ENCODE results near the gene PCDHA1.
"Not testable (repeated sequence)": the region's sequence is repeated elsewhere in the genome, so short reads cannot be mapped to it uniquely, and the experiment has no call there.

Gene PCDHA1

DNA sequence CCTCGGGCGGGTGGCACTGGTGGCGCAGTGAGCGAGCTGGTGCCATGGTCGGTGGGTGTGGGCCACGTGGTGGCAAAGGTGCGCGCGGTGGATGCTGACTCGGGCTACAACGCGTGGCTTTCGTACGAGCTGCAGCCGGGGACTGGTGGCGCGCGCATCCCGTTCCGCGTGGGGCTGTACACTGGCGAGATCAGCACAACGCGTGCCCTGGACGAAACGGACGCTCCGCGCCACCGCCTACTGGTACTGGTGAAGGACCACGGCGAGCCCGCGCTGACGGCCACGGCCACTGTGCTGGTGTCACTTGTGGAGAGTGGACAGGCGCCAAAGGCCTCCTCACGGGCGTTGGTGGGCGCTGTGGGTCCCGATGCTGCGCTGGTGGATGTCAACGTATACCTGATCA, 22.9 kb downstream of the PCDHA1 start:
- DNase-seq = no peak

DNA sequence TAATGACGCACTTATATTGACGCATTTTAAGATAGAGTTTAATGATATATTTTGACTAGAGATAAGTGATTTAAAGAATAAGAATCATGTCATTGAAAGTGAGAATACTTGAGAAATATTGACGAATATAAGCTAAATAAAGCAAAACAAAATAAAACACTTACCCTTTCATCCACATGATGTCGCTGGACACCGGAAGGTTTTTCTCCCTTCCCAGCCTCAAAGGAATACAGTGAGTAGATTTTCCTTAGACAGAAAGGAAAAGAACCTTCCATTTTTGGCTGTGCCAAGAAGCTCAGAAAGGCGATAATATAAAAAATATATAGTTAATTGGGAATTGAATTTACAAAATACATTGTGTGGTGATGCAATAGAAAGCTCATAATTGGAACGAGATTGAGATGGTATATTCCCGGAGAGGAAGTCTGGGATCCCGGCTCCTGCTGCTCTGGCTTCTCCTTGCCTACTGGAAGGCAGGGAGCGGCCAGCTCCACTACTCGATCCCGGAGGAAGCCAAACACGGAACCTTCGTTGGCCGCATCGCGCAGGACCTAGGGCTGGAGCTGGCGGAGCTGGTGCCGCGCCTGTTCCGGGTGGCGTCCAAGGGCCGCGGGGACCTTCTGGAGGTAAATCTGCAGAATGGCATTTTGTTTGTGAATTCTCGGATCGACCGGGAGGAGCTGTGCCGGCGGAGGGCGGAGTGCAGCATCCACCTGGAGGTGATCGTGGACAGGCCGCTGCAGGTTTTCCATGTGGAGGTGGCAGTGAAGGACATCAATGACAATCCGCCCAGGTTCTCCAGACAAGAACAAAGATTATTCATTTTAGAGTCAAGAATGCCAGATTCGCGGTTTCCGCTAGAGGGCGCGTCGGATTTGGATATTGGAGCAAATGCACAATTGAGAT, 35.7 kb downstream of the PCDHA1 start, which contains the start of gene PCDHA5:
Gene PCDHA5, plus strand, starts transcription at position 239 of the 906 bp plus-strand sequence.
- no peak for DNase-seq

DNA sequence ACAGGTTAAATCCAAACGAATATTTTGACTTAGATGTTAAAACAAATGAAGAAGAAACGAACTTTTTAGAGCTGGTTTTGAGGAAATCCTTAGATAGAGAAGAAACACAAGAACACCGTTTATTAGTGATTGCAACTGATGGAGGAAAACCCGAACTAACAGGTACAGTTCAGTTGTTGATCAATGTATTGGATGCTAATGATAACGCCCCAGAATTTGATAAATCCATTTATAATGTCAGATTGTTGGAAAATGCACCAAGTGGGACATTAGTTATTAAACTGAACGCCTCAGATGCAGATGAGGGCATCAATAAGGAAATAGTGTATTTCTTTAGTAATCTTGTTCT, 36.3 kb downstream of the PCDHA1 start:
- no peak for DNase-seq

DNA sequence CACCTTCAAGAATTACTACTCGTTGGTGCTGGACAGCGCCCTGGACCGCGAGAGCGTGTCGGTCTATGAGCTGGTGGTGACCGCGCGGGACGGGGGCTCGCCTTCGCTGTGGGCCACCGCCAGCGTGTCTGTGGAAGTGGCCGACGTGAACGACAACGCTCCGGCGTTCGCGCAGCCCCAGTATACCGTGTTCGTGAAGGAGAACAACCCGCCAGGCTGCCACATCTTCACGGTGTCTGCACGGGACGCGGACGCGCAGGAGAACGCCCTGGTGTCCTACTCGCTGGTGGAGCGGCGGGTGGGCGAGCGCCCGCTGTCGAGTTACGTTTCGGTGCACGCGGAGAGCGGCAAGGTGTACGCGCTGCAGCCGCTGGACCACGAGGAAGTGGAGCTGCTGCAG, 37.0 kb downstream of the PCDHA1 start:
- DNase-seq = not testable (repeated sequence)

DNA sequence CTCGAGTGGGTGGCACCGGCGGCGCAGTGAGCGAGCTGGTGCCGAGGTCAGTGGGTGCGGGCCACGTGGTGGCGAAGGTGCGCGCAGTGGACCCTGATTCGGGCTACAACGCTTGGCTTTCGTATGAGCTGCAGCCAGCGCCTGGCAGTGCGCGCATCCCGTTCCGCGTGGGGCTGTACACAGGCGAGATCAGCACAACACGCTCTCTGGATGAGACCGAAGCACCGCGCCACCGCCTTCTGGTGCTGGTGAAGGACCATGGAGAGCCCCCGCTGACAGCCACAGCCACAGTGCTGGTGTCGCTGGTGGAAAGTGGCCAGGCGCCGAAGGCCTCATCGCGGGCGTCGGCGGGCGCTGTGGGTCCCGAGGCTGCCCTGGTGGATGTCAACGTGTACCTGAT, 37.5 kb downstream of the PCDHA1 start:
- no peak for DNase-seq

DNA sequence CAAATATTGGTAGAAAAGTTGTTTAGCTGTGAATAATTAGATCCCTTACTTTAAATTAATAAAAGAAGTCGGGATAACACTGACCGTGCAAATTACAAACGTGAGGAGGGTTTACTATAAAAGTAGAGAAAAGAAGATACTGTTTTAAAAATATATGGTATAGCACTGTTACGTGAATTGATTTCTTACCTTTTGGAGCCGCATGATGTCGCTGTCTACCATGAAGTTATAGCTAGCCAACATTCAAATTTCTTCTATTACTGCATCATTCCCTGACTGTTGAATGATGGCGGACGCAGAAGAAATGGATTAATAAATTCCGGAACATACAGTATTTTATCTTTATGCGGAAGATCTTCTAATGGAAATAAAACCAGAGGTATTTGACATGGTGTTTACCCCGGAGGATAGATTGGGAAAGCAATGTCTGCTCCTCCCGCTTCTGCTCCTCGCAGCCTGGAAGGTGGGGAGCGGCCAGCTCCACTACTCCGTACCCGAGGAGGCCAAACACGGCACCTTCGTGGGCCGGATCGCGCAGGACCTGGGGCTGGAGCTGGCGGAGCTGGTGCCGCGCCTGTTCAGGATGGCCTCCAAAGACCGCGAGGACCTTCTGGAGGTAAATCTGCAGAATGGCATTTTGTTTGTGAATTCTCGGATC, 41.9 kb downstream of the PCDHA1 start, which contains the start of gene PCDHA6:
Gene PCDHA6, plus strand, starts transcription at position 257 of the 658 bp plus-strand sequence. Its CDS starts 132 bp downstream, at position 389.
- DNase-seq = no peak

DNA sequence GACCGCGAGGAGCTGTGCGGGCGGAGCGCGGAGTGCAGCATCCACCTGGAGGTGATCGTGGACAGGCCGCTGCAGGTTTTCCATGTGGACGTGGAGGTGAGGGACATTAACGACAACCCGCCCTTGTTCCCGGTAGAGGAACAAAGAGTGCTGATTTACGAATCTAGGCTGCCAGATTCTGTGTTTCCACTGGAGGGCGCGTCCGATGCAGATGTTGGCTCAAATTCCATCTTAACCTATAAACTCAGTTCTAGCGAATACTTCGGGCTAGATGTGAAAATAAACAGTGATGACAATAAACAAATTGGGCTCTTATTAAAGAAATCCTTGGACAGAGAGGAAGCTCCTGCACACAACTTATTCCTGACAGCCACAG, 42.4 kb downstream of the PCDHA1 start:
- DNase-seq = no peak

DNA sequence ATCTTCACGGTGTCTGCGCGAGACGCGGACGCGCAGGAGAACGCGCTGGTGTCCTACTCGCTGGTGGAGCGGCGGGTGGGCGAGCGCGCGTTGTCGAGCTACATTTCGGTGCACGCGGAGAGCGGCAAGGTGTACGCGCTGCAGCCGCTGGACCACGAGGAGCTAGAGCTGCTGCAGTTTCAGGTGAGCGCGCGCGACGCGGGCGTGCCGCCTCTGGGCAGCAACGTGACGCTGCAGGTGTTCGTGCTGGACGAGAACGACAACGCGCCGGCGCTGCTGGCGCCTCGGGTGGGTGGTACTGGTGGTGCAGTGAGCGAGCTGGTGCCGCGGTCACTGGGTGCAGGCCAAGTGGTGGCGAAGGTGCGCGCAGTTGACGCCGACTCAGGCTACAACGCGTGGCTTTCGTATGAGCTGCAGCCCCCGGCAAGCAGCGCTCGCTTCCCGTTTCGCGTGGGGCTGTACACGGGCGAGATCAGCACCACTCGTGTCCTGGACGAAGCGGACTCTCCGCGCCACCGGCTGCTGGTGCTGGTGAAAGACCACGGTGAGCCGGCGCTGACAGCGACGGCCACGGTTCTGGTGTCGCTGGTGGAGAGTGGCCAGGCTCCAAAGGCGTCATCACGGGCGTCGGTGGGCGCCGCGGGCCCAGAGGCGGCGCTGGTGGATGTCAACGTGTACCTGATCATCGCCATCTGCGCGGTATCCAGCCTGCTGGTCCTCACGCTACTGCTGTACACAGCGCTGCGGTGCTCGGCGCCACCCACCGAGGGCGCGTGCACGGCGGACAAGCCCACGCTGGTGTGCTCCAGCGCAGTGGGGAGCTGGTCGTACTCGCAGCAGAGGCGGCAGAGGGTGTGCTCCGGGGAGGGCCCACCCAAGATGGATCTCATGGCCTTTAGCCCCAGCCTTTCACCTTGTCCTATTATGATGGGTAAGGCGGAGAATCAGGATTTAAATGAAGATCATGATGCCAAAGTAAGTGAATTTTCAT, 43.9 kb downstream of the PCDHA1 start:
- not testable (repeated sequence) for DNase-seq

DNA sequence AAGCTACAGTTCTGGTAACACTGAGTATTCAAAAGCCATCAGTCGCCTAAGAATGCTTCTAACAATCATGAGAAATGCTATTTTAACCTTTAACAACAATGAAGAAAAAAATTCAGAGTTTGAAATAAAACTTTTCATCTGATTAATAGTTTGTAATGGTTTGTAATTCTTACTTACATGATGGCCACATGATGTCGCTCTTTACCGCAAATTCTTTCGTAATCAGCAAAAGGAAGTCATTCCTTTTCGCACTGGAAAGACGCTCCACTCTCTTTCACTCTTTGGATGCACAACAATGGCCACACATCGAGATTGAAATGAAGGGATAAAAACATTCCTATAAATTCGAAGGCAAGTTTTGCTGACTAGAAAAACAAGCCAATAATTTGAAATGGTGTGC, 48.1 kb downstream of the PCDHA1 start, which contains the start of gene PCDHA7:
Gene PCDHA7, plus strand, starts transcription at position 277 of the 400 bp plus-strand sequence. Its CDS starts 115 bp downstream, at position 392.
- DNase-seq = no peak

DNA sequence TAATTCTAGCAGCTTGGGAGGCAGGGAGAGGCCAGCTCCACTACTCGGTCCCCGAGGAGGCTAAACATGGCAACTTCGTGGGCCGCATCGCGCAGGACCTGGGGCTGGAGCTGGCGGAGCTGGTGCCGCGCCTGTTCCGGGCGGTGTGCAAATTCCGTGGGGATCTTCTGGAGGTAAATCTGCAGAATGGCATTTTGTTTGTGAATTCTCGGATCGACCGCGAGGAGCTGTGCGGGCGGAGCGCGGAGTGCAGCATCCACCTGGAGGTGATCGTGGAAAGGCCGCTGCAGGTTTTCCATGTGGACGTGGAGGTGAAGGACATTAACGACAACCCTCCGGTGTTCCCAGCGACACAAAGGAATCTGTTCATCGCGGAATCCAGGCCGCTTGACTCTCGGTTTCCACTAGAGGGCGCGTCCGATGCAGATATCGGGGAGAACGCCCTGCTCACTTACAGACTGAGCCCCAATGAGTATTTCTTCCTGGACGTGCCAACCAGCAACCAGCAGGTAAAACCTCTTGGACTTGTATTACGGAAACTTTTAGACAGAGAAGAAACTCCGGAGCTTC, 48.6 kb downstream of the PCDHA1 start:
- DNase-seq = not testable (repeated sequence)

DNA sequence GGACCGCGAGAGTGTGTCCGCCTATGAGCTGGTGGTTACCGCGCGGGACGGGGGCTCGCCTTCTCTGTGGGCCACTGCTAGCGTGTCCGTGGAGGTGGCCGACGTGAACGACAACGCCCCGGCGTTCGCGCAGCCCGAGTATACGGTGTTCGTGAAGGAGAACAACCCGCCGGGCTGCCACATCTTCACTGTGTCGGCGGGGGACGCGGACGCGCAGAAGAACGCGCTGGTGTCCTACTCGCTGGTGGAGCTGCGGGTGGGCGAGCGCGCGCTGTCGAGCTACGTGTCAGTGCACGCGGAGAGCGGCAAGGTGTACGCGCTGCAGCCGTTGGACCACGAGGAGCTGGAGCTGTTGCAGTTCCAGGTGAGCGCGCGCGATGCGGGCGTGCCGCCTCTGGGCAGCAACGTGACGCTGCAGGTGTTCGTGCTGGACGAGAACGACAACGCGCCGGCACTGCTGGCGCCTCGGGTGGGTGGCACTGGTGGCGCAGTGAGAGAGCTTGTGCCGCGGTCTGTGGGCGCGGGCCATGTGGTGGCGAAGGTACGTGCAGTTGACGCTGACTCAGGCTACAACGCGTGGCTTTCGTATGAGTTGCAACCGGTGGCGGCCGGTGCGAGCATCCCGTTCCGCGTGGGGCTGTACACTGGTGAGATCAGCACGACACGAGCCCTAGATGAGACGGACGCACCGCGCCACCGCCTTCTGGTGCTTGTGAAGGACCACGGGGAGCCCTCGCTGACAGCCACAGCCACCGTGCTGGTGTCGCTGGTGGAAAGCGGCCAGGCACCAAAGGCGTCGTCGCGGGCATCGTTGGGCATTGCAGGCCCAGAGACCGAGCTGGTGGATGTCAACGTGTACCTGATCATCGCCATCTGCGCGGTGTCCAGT, 49.9 kb downstream of the PCDHA1 start:
- DNase-seq = no peak

DNA sequence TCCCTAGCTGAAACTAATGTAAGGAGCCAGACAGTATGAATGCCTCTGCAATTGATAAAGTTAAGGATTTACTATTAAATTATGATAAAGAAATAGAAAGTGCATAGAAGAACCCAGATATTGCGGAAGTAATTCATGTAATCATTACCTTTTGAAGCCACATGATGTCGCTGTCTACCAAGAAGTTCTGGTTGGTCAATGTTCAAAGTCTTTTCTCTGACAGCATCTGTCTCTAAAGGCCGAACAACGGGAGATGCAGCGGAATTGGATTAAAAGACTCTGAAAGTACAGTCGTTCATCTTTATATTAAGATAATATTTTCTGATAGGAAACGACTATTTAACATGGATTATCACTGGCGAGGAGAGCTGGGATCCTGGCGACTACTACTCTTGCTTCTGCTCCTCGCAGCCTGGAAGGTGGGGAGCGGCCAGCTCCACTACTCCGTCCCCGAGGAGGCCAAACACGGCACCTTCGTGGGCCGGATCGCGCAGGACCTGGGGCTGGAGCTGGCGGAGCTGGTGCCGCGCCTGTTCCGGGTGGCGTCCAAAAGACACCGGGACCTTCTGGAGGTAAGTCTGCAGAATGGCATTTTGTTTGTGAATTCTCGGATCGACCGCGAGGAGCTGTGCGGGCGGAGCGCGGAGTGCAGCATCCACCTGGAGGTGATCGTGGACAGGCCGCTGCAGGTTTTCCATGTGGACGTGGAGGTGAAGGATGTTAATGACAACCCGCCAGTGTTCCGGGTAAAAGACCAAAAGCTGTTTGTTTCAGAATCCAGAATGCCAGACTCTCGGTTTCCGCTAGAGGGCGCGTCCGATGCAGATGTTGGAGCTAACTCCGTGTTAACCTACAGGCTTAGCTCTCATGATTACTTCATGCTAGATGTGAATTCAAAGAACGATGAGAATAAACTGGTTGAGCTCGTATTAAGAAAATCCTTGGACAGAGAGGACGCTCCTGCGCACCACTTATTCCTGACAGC, 55.3 kb downstream of the PCDHA1 start, which contains the start of gene PCDHA8:
Gene PCDHA8, plus strand, starts transcription at position 210 of the 985 bp plus-strand sequence. Its CDS starts 135 bp downstream, at position 345.
- peak; percentile 26 to 33 for DNase-seq

DNA sequence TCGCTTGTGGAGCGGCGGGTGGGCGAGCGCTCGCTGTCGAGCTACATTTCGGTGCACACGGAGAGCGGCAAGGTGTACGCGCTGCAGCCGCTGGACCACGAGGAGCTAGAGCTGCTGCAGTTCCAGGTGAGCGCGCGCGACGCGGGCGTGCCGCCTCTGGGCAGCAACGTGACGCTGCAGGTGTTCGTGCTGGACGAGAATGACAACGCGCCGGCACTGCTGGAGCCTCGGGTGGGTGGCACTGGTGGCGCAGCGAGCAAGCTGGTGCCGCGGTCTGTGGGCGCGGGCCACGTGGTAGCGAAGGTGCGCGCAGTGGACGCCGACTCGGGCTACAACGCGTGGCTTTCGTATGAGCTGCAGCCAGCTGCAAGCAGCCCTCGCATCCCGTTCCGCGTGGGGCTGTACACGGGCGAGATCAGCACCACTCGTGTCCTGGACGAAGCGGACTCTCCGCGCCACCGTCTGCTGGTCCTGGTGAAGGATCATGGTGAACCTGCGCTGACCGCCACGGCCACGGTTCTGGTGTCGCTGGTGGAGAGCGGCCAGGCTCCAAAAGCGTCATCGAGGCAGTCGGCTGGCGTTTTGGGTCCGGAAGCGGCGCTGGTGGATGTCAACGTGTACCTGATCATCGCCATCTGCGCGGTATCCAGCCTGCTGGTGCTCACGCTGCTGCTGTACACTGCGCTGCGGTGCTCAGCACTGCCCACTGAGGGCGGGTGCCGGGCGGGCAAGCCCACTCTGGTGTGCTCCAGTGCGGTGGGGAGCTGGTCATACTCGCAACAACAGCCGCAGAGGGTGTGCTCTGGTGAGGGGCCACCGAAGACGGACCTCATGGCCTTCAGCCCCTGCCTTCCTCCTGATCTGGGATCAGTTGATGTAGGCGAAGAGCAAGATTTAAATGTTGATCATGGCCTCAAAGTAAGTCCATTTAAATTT, 57.1 kb downstream of the PCDHA1 start:
- DNase-seq = no peak

DNA sequence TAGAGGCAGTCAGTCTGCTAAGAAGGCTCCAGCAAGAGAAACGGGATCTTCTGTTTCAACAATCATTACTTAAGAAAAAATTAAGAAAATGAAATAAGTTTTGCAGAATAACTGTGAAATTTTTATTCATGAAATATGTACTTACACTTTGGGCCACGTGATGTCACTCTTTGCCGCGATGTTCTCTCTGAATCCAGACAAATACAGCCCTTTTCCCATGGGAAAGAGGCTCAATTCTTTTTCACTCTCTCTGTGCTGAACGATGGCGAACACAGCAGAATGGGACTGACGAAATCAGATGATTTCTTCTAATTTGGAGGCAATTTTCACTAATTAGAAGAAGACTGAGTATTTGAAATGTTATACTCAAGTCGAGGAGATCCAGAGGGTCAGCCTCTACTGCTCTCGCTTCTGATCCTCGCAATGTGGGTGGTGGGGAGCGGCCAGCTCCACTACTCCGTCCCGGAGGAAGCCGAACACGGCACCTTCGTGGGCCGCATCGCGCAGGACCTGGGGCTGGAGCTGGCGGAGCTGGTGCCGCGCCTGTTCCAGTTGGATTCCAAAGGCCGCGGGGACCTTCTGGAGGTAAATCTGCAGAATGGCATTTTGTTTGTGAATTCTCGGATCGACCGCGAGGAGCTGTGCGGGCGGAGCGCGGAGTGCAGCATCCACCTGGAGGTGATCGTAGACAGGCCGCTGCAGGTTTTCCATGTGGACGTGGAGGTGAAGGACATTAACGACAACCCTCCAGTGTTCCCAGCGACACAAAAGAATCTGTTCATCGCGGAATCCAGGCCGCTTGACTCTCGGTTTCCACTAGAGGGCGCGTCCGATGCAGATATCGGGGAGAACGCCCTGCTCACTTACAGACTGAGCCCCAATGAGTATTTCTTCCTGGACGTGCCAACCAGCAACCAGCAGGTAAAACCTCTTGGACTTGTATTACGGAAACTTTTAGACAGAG, 62.5 kb downstream of the PCDHA1 start, which contains the start of gene PCDHA9:
Gene PCDHA9, plus strand, starts transcription at position 244 of the 964 bp plus-strand sequence. Its CDS starts 114 bp downstream, at position 358.
- not testable (repeated sequence) for DNase-seq

DNA sequence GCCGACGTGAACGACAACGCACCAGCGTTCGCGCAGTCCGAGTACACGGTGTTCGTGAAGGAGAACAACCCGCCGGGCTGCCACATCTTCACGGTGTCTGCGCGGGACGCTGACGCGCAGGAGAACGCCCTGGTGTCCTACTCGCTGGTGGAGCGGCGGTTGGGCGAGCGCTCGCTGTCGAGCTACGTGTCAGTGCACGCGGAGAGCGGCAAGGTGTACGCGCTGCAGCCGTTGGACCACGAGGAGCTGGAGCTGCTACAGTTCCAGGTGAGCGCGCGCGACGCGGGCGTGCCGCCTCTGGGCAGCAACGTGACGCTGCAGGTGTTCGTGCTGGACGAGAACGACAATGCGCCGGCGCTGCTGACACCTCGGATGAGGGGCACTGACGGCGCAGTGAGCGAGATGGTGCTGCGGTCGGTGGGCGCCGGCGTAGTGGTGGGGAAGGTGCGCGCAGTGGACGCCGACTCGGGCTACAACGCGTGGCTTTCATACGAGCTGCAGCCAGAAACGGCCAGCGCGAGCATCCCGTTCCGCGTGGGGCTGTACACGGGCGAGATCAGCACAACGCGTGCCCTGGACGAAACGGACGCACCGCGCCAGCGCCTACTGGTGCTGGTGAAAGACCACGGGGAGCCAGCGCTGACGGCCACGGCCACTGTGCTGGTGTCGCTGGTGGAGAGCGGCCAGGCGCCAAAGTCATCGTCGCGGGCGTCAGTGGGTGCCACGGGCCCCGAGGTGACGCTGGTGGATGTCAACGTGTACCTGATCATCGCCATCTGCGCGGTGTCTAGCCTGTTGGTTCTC, 64.1 kb downstream of the PCDHA1 start:
- DNase-seq = not testable (repeated sequence)
